HEK293 (cell line): Measurements from ENCODE around the gene PDGFA.

Experiments used
- CTCF ChIA-PET: fragments of 350-600 bp; formaldehyde crosslinking; extraction: SDS; loops from one replicate; lab custom pipeline; 2021; ENCODE audit warnings: antibody characterized with exemption; lab: Yijun Ruan, JAX
- POLR2A ChIA-PET: fragments of 300-600 bp; formaldehyde crosslinking; extraction: SDS; loops from one replicate; lab custom pipeline; 2020; ENCODE audit warnings: antibody characterized with exemption, inconsistent platforms; lab: Yijun Ruan, JAX
- H3K27ac ChIP-seq: fragments of 200-500 bp; sonication (Bioruptor generic); 2 replicates; pipeline ENCODE4 v1.5.1; 2014; ENCODE audit warnings: low read depth, low read length, control low read depth, inconsistent platforms; ENCODE audit errors: extremely low read depth
- H3K36me3 ChIP-seq, 2 experiments: fragments of 200-500 bp in 1 of 2; sonication (Bioruptor generic) in 1 of 2; 1 replicate in 1 of 2; 2 replicates in 1 of 2; pipeline ENCODE4 v1.5.1; 2014 to 2017; ENCODE audit warnings: inconsistent platforms in 2 of 2, low read length in 2 of 2; ENCODE audit not compliant: control insufficient read depth in 2 of 2, insufficient read depth in 1 of 2
- H3K4me1 ChIP-seq: fragments of 200-500 bp; sonication (Bioruptor generic); 2 replicates; pipeline ENCODE4 v1.5.1; 2014; ENCODE audit warnings: mild to moderate bottlenecking, low read length, inconsistent platforms; ENCODE audit not compliant: control insufficient read depth, insufficient read depth
- H3K4me3 ChIP-seq: 2 replicates; pipeline ENCODE4 v1.5.1; 2011; ENCODE audit warnings: low read depth, mild to moderate bottlenecking, control low read depth, low read length, moderate library complexity
- H3K9me3 ChIP-seq: fragments of 200-500 bp; sonication (Bioruptor generic); 2 replicates; pipeline ENCODE4 v1.5.1; 2014; ENCODE audit warnings: low read depth, low read length, inconsistent platforms; ENCODE audit not compliant: control insufficient read depth, insufficient read depth
- BCL11B ChIP-seq: fragments of 450-650 bp; formaldehyde crosslinking; IDR thresholded peaks from 2 replicates; pipeline ENCODE4 v1.5.1; 2016; ENCODE audit warnings: low read depth, missing biosample characterization, missing genetic modification characterization
- BCL6B ChIP-seq: fragments of 450-650 bp; formaldehyde crosslinking; IDR thresholded peaks from 2 replicates; pipeline ENCODE4 v1.5.1; 2017; ENCODE audit warnings: missing biosample characterization, missing genetic modification characterization
- KLF17 ChIP-seq: fragments of 450-650 bp; formaldehyde crosslinking; IDR thresholded peaks from 2 replicates; pipeline ENCODE4 v1.5.1; 2016; ENCODE audit warnings: missing biosample characterization, missing genetic modification characterization
- ZBTB10 ChIP-seq: fragments of 450-650 bp; formaldehyde crosslinking; IDR thresholded peaks from 2 replicates; pipeline ENCODE4 v1.5.1; 2016; ENCODE audit warnings: missing biosample characterization, missing genetic modification characterization
- ZFP41 ChIP-seq: fragments of 450-650 bp; formaldehyde crosslinking; IDR thresholded peaks from 2 replicates; pipeline ENCODE4 v1.5.1; 2016; ENCODE audit warnings: missing biosample characterization, missing genetic modification characterization, borderline replicate concordance
- ZNF175 ChIP-seq: fragments of 450-650 bp; formaldehyde crosslinking; IDR thresholded peaks from 2 replicates; pipeline ENCODE4 v1.5.1; 2016; ENCODE audit warnings: missing biosample characterization, missing genetic modification characterization
- ZNF292 ChIP-seq: fragments of 450-650 bp; formaldehyde crosslinking; IDR thresholded peaks from 2 replicates; pipeline ENCODE4 v1.5.1; 2016; ENCODE audit warnings: low read depth, missing biosample characterization, missing genetic modification characterization, borderline replicate concordance
- ZNF362 ChIP-seq: fragments of 450-650 bp; formaldehyde crosslinking; IDR thresholded peaks from 2 replicates; pipeline ENCODE4 v1.5.1; 2016; ENCODE audit warnings: missing biosample characterization, missing genetic modification characterization
- ZNF488 ChIP-seq: fragments of 450-650 bp; formaldehyde crosslinking; IDR thresholded peaks from 2 replicates; pipeline ENCODE4 v1.5.1; 2016; ENCODE audit warnings: missing biosample characterization, missing genetic modification characterization
- ZNF510 ChIP-seq: fragments of 450-650 bp; formaldehyde crosslinking; IDR thresholded peaks from 2 replicates; pipeline ENCODE4 v1.5.1; 2018; ENCODE audit warnings: mild to moderate bottlenecking, missing genetic modification characterization, missing biosample characterization; ENCODE audit not compliant: insufficient replicate concordance
- ZNF558 ChIP-seq: fragments of 450-650 bp; formaldehyde crosslinking; IDR thresholded peaks from 2 replicates; pipeline ENCODE4 v1.5.1; 2016; ENCODE audit warnings: missing biosample characterization, missing genetic modification characterization
- ZNF785 ChIP-seq: fragments of 450-650 bp; formaldehyde crosslinking; IDR thresholded peaks from 2 replicates; pipeline ENCODE4 v1.5.1; 2016; ENCODE audit warnings: missing biosample characterization, missing genetic modification characterization
- ZNF837 ChIP-seq: fragments of 450-650 bp; formaldehyde crosslinking; IDR thresholded peaks from 2 replicates; pipeline ENCODE4 v1.5.1; 2016; ENCODE audit warnings: missing biosample characterization, missing genetic modification characterization

The PDGFA gene

GRCh38 chr7:508461-509170, 11.0 kb downstream of the PDGFA start:
- Histone ChIP-seq H3K9me3 (no peaks in the 10 kb centered on the region), H3K4me1 (no peaks in the 10 kb centered on the region), H3K27ac (no peak overlapping the region), H3K4me3 (no peak overlapping the region), H3K36me3 (peaks cover 4 to 23% of the 10 kb centered on the region in 2 experiments; a peak in 2 of 3 replicates)
- ChIA-PET CTCF (interaction anchor here (0.6 to 0.7 kb wide), 2 partner anchors 21 to 265 kb away, joined by 3 read pairs; no protein-coding TSS in a partner anchor), POLR2A (no interaction called here)
- TF ChIP-seq BCL11B (tag by site-specific recombination) = no peak
- no peak for TF ChIP-seq KLF17
- TF ChIP-seq ZNF558 (tag by site-specific recombination) = no peak
- TF ChIP-seq ZNF292 (tag by site-specific recombination) = no peak

GRCh38 chr7:507623-508300, 11.9 kb downstream of the PDGFA start:
- no peak overlapping the region for H3K4me3 ChIP-seq
- peaks cover 4 to 23% of the 10 kb centered on the region in 2 experiments; a peak in 2 of 3 replicates for H3K36me3 ChIP-seq
- H3K4me1 ChIP-seq = no peaks in the 10 kb centered on the region
- no peak overlapping the region for H3K27ac ChIP-seq
- TF ChIP-seq ZNF488 (tag by site-specific recombination) = no peak
- TF ChIP-seq ZNF837 (tag by site-specific recombination) = no peak
- no peak for TF ChIP-seq ZNF785
- TF ChIP-seq ZFP41 = no peak
- no peak for TF ChIP-seq ZNF362
- no peak for TF ChIP-seq ZNF175 (tag by site-specific recombination)
- no peak for TF ChIP-seq ZBTB10
- TF ChIP-seq BCL11B (tag by site-specific recombination) = no peak
- TF ChIP-seq BCL6B (tag by site-specific recombination) = no peak
- no peak for TF ChIP-seq ZNF510
- POLR2A ChIA-PET = no interaction called here
- no peaks in the 10 kb centered on the region for H3K9me3 ChIP-seq
- CTCF ChIA-PET = no interaction called here
